Right lobe of liver (tissue), 6 donors: ENCODE measurements around the gene SEMA4B. TPM values are rescaled to one million over a fixed set of nuclear protein-coding genes. Genes with fewer than 3 reads are reported as not detected.

Experiments used
- ATAC-seq, 4 donors: fragments of 200-7000 bp; cut with Tn5 transposase; one replicate each; pipeline ENCODE4 v1.9.1; 2020; ENCODE audit warnings: mild to moderate bottlenecking in 4 of 4, moderate library complexity in 4 of 4
- DNase-seq, 3 donors: peaks; one replicate each; pipeline ENCODE4 v3.0.0-alpha.2; 2020
- H3K27ac ChIP-seq, 3 donors: fragments of 200-600 bp; one replicate each; pipeline ENCODE4 v1.8.0; 2022
- H3K27me3 ChIP-seq, 2 donors: fragments of 200-600 bp; one replicate each; pipeline ENCODE4 v1.8.0; 2022
- H3K36me3 ChIP-seq, 4 donors: fragments of 200-600 bp; sonication (generic) in 1 of 4; one replicate each; pipeline versions ENCODE4 v1.5.1 to v1.8.0; 2017 to 2022; ENCODE audit warnings: control low read depth in 1 of 4
- H3K4me1 ChIP-seq, 4 donors: fragments of 200-600 bp; sonication (generic) in 1 of 4; one replicate each; pipeline versions ENCODE4 v1.5.1 to v1.8.0; 2017 to 2022; ENCODE audit warnings: control low read depth in 1 of 4
- H3K4me3 ChIP-seq, 3 donors: fragments of 200-600 bp; one replicate each; pipeline ENCODE4 v1.8.0; 2022
- H3K9me3 ChIP-seq, 4 donors: fragments of 200-600 bp; sonication (generic) in 1 of 4; one replicate each; pipeline versions ENCODE4 v1.5.1 to v1.8.0; 2017 to 2022; ENCODE audit warnings: control low read depth in 1 of 4
- POLR2A ChIP-seq: fragments of 450-650 bp; IDR thresholded peaks from one replicate; pipeline ENCODE4 v1.6.1; 2017; ENCODE audit warnings: antibody characterized with exemption, mild to moderate bottlenecking
- WGBS: methylation state at CpG from one replicate; pipeline ENCODE4 v1.1.6; 2018; ENCODE audit warnings: low coverage, low lambda C conversion rate; ENCODE audit not compliant: insufficient coverage; ENCODE audit errors: missing lambda C conversion rate; 5-methylcytosine and 5-hydroxymethylcytosine counted together
- intact Hi-C, 2 donors: fragments of 100-400 bp; cut with DNase I; formaldehyde crosslinking; loops; one replicate each; pipeline versions ENCODE4 v1.11.2 to v1.14.1; 2022
- total RNA-seq, 6 experiments: library from RNA; depleted of rRNA in 2 of 6; stranded (reverse); fragments of >200 nt in 2 of 6; fragmentation: NEBNext Ultra II Directional in 3 of 6; extraction: Animal tissue kit (Norgen Biotek cat#: 25700) in 3 of 6; gene quantifications; one replicate each; pipeline versions ENCODE4 v1.1.0 to v1.2.4, GENCODE V29; 2016 to 2023
- TF ChIP-seq, protein P1 (sequence below), 4 donors: fragments of 200-600 bp in 3 of 4; fragments of 450-650 bp in 1 of 4; IDR thresholded peaks; one replicate each; pipeline versions ENCODE4 v1.5.1 to v1.8.0; 2016 to 2022; ENCODE audit warnings: antibody characterized with exemption in 4 of 4, mild to moderate bottlenecking in 2 of 4
- donor health status: DM: no; HTN: yes; CAD: no.
- donor health status: DM: no; HTN: no; CAD: no.
- donor health status: DM: no; HTN: no; CAD: no.
- donor health status: DM: no; HTN: yes; CAD: no.
- donor health status: DM: no; HTN: yes; CAD: no.

Gene SEMA4B
- total RNA-seq, 6 experiments from 2014 or later, result 17.1 to 67.7 (median 20.3) TPM

DNA sequence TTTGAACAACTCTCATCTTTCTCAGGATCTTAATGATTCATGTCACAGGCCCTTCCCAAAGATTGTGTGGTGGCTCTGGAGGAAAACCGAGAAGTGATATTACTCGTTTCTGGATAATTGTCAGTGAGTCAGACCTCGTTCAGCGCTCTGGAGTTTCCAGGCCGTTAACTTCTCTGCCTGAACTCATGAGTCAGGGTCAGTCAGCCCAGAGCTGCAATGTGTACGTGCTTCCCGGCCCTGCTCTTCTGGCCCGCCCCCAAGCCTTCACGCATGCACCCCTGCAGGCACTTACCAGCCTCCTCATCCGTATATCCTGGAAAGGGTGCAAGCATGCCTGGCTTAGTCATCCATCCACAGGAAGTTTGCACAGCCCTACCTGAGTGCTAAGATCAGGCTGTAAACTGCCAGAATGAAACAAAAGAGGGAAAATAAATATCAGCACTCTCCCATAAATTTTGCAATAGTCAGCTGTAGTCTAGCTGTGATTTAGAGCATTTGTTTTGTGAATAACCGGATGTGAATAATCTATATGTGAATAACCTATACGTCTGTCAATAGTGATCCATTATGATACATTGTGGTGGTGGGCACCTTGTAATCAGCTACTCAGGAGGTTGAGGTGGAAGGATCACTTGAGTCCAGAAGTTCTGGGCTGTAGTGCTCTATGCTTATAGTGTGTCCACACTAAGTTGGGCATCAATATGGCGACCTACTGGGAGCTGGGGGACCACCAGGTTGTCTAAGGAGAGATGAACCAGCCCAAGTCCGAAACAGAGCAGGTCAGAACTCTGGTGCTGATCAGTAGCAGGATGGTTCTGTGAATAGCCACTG, 35.3 kb upstream of the SEMA4B start:
- DNase-seq, result peak; percentile 70 to 93 (median 75)
- intact Hi-C loops, result loop anchor here (10.0 kb wide), 1 partner anchor 49 kb away; no protein-coding TSS in a partner anchor
- Histone ChIP-seq H3K4me3 (no peak overlapping the region), H3K27me3 (no peaks in the 10 kb centered on the region), H3K4me1 (peaks cover 0 to 26% (median 6%) of the 10 kb centered on the region in 4 donors), H3K27ac (peak overlapping the region; percentile 34 to 75 (median 57)), H3K9me3 (no peaks in the 10 kb centered on the region), H3K36me3 (no peaks in the 10 kb centered on the region)
- 16% methylated on average over 14 of the region's 14 CpGs for WGBS
- peak; percentile 50 for TF ChIP-seq POLR2A
- TF ChIP-seq, protein P1, sequence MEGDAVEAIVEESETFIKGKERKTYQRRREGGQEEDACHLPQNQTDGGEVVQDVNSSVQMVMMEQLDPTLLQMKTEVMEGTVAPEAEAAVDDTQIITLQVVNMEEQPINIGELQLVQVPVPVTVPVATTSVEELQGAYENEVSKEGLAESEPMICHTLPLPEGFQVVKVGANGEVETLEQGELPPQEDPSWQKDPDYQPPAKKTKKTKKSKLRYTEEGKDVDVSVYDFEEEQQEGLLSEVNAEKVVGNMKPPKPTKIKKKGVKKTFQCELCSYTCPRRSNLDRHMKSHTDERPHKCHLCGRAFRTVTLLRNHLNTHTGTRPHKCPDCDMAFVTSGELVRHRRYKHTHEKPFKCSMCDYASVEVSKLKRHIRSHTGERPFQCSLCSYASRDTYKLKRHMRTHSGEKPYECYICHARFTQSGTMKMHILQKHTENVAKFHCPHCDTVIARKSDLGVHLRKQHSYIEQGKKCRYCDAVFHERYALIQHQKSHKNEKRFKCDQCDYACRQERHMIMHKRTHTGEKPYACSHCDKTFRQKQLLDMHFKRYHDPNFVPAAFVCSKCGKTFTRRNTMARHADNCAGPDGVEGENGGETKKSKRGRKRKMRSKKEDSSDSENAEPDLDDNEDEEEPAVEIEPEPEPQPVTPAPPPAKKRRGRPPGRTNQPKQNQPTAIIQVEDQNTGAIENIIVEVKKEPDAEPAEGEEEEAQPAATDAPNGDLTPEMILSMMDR (IDR thresholded peaks at IDR 0.05), result no peak
- peak; percentile 67 to 85 (median 76) for ATAC-seq

DNA sequence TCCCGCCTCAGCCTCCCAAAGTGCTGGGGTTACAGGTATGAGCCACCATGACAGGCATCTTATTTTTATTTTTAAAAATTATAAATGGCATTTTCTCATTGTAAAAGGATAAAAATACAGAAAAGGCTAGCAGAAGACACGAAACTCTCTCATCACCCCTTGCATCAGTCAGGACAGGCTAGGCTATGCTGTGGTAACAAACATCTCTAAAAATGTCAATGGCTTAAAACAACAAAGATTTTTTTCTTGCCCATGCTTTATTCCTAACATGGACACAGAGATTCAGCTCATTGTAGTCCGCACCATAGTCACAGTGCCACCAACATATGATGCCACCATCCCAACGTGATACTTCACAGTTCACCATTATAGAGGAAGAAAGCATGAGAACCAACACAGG, 34.0 kb upstream of the SEMA4B start:
- H3K27me3 ChIP-seq, result no peaks in the 10 kb centered on the region
- TF ChIP-seq, protein P1 (IDR thresholded peaks at IDR 0.05), result no peak
- TF ChIP-seq POLR2A, result no peak
- intact Hi-C loops, result loop anchor here (10.0 kb wide), 1 partner anchor 48 kb away; no protein-coding TSS in a partner anchor
- no peaks in the 10 kb centered on the region for H3K36me3 ChIP-seq
- peaks cover 0 to 14% (median 0%) of the 10 kb centered on the region in 4 donors for H3K4me1 ChIP-seq
- 100% methylated on average over 3 of the region's 4 CpGs for WGBS
- H3K4me3 ChIP-seq, result no peak overlapping the region
- DNase-seq (no peak), ATAC-seq (no peak)
- H3K9me3 ChIP-seq, result no peaks in the 10 kb centered on the region
- H3K27ac ChIP-seq, result peak overlapping the region in 1 of 3 donors; percentile 75

- no peak overlapping the region for H3K4me3 ChIP-seq
- no peaks in the 10 kb centered on the region for H3K4me1 ChIP-seq
- TF ChIP-seq, protein P1 (IDR thresholded peaks at IDR 0.05), result no peak
- no peak for TF ChIP-seq POLR2A
- no peak for DNase-seq
- no peaks in the 10 kb centered on the region for H3K36me3 ChIP-seq
- no peaks in the 10 kb centered on the region for H3K27me3 ChIP-seq
- no peak overlapping the region for H3K27ac ChIP-seq
- H3K9me3 ChIP-seq, result no peaks in the 10 kb centered on the region
- intact Hi-C loops, result no loop called here
- no peak for ATAC-seq
- WGBS, result 50% methylated on average over 1 of the region's 1 CpG
These were observed 29.5 kb upstream of the SEMA4B start for GRCh38 chr15:90171623-90172022.

DNA sequence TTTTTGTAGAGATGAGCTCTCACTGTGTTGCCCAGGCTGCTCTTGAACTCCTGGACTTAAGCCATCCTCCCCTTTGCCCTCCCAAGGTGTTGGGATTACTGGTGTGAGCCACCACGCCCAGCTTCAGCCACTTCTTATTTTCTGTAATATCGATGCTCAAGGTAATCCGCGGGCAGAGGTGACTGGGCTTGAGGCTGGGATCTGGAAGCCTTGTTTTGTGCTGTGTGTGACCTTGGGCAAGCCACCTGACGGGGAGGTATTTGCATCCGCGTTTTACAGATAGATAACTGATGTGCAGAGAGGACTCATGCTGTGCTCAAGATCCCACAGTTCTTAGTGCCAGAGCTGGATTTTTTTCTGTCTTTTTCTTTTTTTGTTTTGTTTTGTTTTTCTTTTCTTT, 27.8 kb upstream of the SEMA4B start:
- H3K27me3 ChIP-seq, result no peaks in the 10 kb centered on the region
- TF ChIP-seq, protein P1 (IDR thresholded peaks at IDR 0.05), result no peak
- no peak for TF ChIP-seq POLR2A
- H3K4me1 ChIP-seq, result no peaks in the 10 kb centered on the region
- no peaks in the 10 kb centered on the region for H3K9me3 ChIP-seq
- no peaks in the 10 kb centered on the region for H3K36me3 ChIP-seq
- no peak for ATAC-seq
- no peak overlapping the region for H3K27ac ChIP-seq
- DNase-seq, result peak in 1 of 3 donors; percentile 1
- 57% methylated on average over 5 of the region's 7 CpGs for WGBS
- no peak overlapping the region for H3K4me3 ChIP-seq
- intact Hi-C loops, result no loop called here
